Measurements from ENCODE around the gene CRTC2.

DNA sequence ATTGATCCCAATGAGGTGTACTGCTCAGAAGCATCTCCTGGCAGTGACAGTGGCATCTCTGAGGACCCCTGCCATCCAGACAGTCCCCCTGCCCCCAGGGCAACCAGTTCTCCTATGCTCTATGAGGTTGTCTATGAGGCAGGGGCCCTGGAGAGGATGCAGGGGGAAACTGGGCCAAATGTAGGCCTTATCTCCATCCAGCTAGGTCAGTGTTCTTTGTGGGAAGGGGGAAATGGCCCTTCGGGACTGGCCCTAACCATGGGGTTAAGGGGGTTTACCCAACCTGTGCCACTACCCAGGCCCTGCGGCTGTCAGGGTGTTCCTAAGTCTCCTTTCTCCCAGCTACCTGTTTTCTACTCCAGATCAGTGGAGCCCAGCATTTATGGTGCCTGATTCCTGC, 10.6 kb upstream of the CRTC2 start:
- TF ChIP-seq HNRNPL (IDR thresholded peaks at IDR 0.05; ENCODE audit: low read depth, low read length) (no peak), NCOA1 (IDR thresholded peaks at IDR 0.05; ENCODE audit: low read depth) (no peak), GATA2 (CRISPR knock-in tag; IDR thresholded peaks at IDR 0.05) (no peak)

Data from K562 (cell line).